ENCODE measurements around the gene KRT15. TPM values are rescaled to one million over a fixed set of nuclear protein-coding genes. Genes with fewer than 3 reads are reported as not detected.

Gene KRT15
- total and polyA plus RNA-seq, 2 of the 4 experiments (the other 2 are of a cell fraction), result 2.9 to 5.3 TPM

DNA sequence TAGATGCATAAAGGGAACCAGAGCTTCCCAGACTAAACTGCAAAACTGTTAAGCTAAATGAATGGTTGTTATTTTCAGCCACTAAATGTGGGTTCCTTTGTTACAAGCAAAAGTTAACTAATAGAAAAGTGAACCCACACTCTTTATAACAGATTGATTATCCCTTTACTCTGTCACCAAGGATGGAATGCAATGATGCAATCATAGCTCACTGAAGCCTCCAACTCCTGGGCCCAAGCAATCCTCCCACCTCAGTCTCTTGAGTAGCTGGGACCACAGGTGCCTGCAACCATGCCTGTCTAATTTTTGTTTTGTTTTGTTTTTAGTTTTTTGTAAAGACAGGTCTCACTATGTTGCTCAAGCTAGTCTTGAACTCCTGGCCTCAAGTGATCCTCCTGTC is 46.6 kb upstream of the KRT15 start:
- H3K9me1 ChIP-seq (ENCODE audit: insufficient read depth, low read length), result no peaks in the 10 kb centered on the region; the same call in 1 of the 2 replicates
- no peak overlapping the region for H4K5ac ChIP-seq (ENCODE audit: low read depth, low read length)
- dilution Hi-C loops (cut with HindIII; ENCODE audit: low sequenced_read_pairs, unreplicated experiment) (no loop called here), in situ Hi-C loops (cut with MboI; ENCODE audit: low sequenced_read_pairs) (no loop called here), intact Hi-C loops (cut with micrococcal nuclease) (no loop called here)
- ChIA-PET CTCF (interaction anchor here (0.6 to 1.2 kb wide), 3 partner anchors 98 to 631 kb away, joined by 3 to 4 read pairs (median 3); no protein-coding TSS in a partner anchor), POLR2A (ENCODE audit: unreplicated experiment) (no interaction called here)
- H3K4me3 ChIP-seq (ENCODE audit: insufficient read depth, low read depth, low read length), result no peak overlapping the region
- H3K4me2 ChIP-seq (ENCODE audit: low read depth, low read length), result no peak overlapping the region
- H2BK20ac ChIP-seq (ENCODE audit: low read depth, low read length), result no peak overlapping the region
- no peak overlapping the region for H3K18ac ChIP-seq (ENCODE audit: low read depth, low read length)
- no peak overlapping the region for H3K56ac ChIP-seq (ENCODE audit: extremely low read depth, insufficient read depth, low read length)
- TF ChIP-seq CEBPB (IDR thresholded peaks at IDR 0.05; ENCODE audit: low read depth, low read length), result 0 out of 2 replicates have a peak, but pooled peaks have one; percentile 18
- TF ChIP-seq, protein P1, sequence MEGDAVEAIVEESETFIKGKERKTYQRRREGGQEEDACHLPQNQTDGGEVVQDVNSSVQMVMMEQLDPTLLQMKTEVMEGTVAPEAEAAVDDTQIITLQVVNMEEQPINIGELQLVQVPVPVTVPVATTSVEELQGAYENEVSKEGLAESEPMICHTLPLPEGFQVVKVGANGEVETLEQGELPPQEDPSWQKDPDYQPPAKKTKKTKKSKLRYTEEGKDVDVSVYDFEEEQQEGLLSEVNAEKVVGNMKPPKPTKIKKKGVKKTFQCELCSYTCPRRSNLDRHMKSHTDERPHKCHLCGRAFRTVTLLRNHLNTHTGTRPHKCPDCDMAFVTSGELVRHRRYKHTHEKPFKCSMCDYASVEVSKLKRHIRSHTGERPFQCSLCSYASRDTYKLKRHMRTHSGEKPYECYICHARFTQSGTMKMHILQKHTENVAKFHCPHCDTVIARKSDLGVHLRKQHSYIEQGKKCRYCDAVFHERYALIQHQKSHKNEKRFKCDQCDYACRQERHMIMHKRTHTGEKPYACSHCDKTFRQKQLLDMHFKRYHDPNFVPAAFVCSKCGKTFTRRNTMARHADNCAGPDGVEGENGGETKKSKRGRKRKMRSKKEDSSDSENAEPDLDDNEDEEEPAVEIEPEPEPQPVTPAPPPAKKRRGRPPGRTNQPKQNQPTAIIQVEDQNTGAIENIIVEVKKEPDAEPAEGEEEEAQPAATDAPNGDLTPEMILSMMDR (conservative IDR thresholded peaks at IDR 0.05; ENCODE audit: low read depth, low read length), result no peak
- DNase-seq (no peak), ATAC-seq (ENCODE audit: low read depth) (no peak)
- no peak overlapping the region for H3K14ac ChIP-seq (replicated peaks; ENCODE audit: low read depth, low read length)
- no peak overlapping the region for H4K8ac ChIP-seq (ENCODE audit: low read depth in 2 of 2, low read length in 2 of 2)
- no peak overlapping the region for H3K9ac ChIP-seq (ENCODE audit: low read depth, low read length)
- no peak overlapping the region for H4K91ac ChIP-seq (ENCODE audit: insufficient read depth, low read depth, low read length)
- no peak overlapping the region for H2BK15ac ChIP-seq (ENCODE audit: low read depth, low read length)
- H3K79me1 ChIP-seq (ENCODE audit: low read depth in 1 of 2, low read length in 2 of 2), result no peaks in the 10 kb centered on the region
- 0 out of 2 replicates have a peak, but pooled peaks cover 1% of the 10 kb centered on the region for H3K9me3 ChIP-seq (ENCODE audit: control insufficient read depth, insufficient read depth, low read length)
- no peak overlapping the region for H2BK120ac ChIP-seq (ENCODE audit: low read depth, low read length)
- H4K20me1 ChIP-seq (ENCODE audit: insufficient read depth, low read length), result no peaks in the 10 kb centered on the region
- H2AK9ac ChIP-seq (replicated peaks; ENCODE audit: low read depth, low read length, poor library complexity), result no peak overlapping the region
- no peaks in the 10 kb centered on the region for H3K36me3 ChIP-seq (ENCODE audit: control insufficient read depth, insufficient read depth, low read length)
- no peak overlapping the region for H2BK5ac ChIP-seq (ENCODE audit: low read depth, low read length, poor library complexity, severe bottlenecking)
- H3K27me3 ChIP-seq (ENCODE audit: control insufficient read depth, insufficient read depth, low read length), result peaks cover 81% of the 10 kb centered on the region
- H2AK5ac ChIP-seq (ENCODE audit: low read depth, low read length), result no peak overlapping the region
- H3K4ac ChIP-seq (ENCODE audit: low read depth, low read length), result no peak overlapping the region
- H2AFZ ChIP-seq (replicated peaks; ENCODE audit: low read length, poor library complexity), result no peak overlapping the region
- BruUV-seq (replicated peaks), result no TSS peak
- no peak overlapping the region for H3K27ac ChIP-seq (ENCODE audit: insufficient read depth, low read length)
- H3K23ac ChIP-seq (ENCODE audit: low read depth, low read length), result no peak overlapping the region
- H3K4me1 ChIP-seq (ENCODE audit: control insufficient read depth, insufficient read depth, low read length), result no peaks in the 10 kb centered on the region
